BJ (cell line): ENCODE data around the gene TTLL10. TPM values are rescaled to one million over a fixed set of nuclear protein-coding genes. Genes with fewer than 3 reads are reported as not detected.

Source experiments
- CTCF ChIA-PET: fragments of 350-600 bp; formaldehyde crosslinking; extraction: SDS; loops from one replicate; lab custom pipeline; 2021; ENCODE audit warnings: antibody characterized with exemption, inconsistent platforms; lab: Yijun Ruan, JAX
- POLR2A ChIA-PET: fragments of 300-600 bp; sonication (Branson Sonifier 250); formaldehyde crosslinking; extraction: SDS; loops from one replicate; lab custom pipeline; 2021; ENCODE audit warnings: antibody characterized with exemption; lab: Charles Lee
- DNase-seq: peaks from one replicate; pipeline ENCODE4 v3.0.0-alpha.2; 2011; ENCODE audit warnings: low read depth
- H3K27me3 ChIP-seq: 2 replicates; pipeline ENCODE4 v1.6.0; 2011; ENCODE audit warnings: low read length; ENCODE audit not compliant: control insufficient read depth, insufficient read depth
- H3K36me3 ChIP-seq: 2 replicates; pipeline ENCODE4 v1.5.1; 2011; ENCODE audit warnings: low read length; ENCODE audit not compliant: control insufficient read depth, insufficient read depth
- H3K4me3 ChIP-seq: 2 replicates; pipeline ENCODE4 v1.5.1; 2011; ENCODE audit warnings: low read depth, mild to moderate bottlenecking, control low read depth, low read length
- CTCF ChIP-seq: IDR thresholded peaks from 2 replicates; pipeline ENCODE4 v1.5.1; 2011; ENCODE audit warnings: low read depth, mild to moderate bottlenecking, control low read depth, inconsistent platforms, low read length, moderate library complexity; ENCODE audit not compliant: insufficient read depth
- polyA plus RNA-seq: library from polyadenylated mRNA; depleted of rRNA; stranded (reverse); fragments of >200 nt; gene quantifications from 2 replicates; pipeline ENCODE4 v1.2.3, GENCODE V29; 2011

TTLL10 gene
- polyA plus RNA-seq, 1 experiment = not detected

- Histone ChIP-seq H3K36me3 (no peaks in the 10 kb centered on the region), H3K4me3 (no peak overlapping the region), H3K27me3 (peaks cover 4% of the 10 kb centered on the region)
- ChIA-PET CTCF (no interaction called here), POLR2A (no interaction called here)
- no peak for DNase-seq
- TF ChIP-seq CTCF = no peak
Observed at GRCh38 chr1:1160281-1160930, 13.3 kb upstream of the TTLL10 start.

- POLR2A ChIA-PET = no interaction called here
- no peak for DNase-seq
- Histone ChIP-seq H3K4me3 (no peak overlapping the region), H3K36me3 (no peaks in the 10 kb centered on the region), H3K27me3 (peaks cover 4% of the 10 kb centered on the region)
- CTCF ChIA-PET = no interaction called here
- no peak for TF ChIP-seq CTCF
Observed at GRCh38 chr1:1161078-1161682, 12.5 kb upstream of the TTLL10 start.

- Histone ChIP-seq H3K27me3 (peaks cover 4% of the 10 kb centered on the region), H3K36me3 (no peaks in the 10 kb centered on the region), H3K4me3 (no peak overlapping the region)
- ChIA-PET POLR2A (no interaction called here), CTCF (interaction anchor here (1.1 kb wide), 1 partner anchor 22 kb away, joined by 3 read pairs; no protein-coding TSS in a partner anchor)
- TF ChIP-seq CTCF = no peak
- no peak for DNase-seq
Observed at GRCh38 chr1:1161683-1162079, 12.0 kb upstream of the TTLL10 start.

GRCh38 chr1:1162597-1163537, 10.8 kb upstream of the TTLL10 start:
- no peak for TF ChIP-seq CTCF
- ChIA-PET CTCF (interaction anchor here (1.1 kb wide), 1 partner anchor 21 kb away, joined by 3 read pairs; no protein-coding TSS in a partner anchor), POLR2A (no interaction called here)
- no peak overlapping the region for H3K4me3 ChIP-seq
- peaks cover 4% of the 10 kb centered on the region for H3K27me3 ChIP-seq
- no peak for DNase-seq
- H3K36me3 ChIP-seq = no peaks in the 10 kb centered on the region
